Esophagus muscularis mucosa (tissue), 4 donors: ENCODE results near the gene CCND3.

Experiments
- CTCF ChIP-seq, 3 experiments: fragments of 200-600 bp in 2 of 3; fragments of 450-650 bp in 1 of 3; sonication (generic) in 2 of 3; IDR thresholded peaks; one replicate each; pipeline ENCODE4 v1.5.1; 2017 to 2019; ENCODE audit warnings: antibody characterized with exemption in 3 of 3, mild to moderate bottlenecking in 2 of 3, moderate library complexity in 1 of 3
- EP300 ChIP-seq: sonication (generic); formaldehyde crosslinking; IDR thresholded peaks from one replicate; pipeline ENCODE4 v1.6.1; 2017; ENCODE audit warnings: antibody characterized with exemption
- POLR2A ChIP-seq: fragments of 450-650 bp; IDR thresholded peaks from one replicate; pipeline ENCODE4 v1.6.1; 2017; ENCODE audit warnings: antibody characterized with exemption, moderate library complexity, mild to moderate bottlenecking, low read depth
- POLR2AphosphoS5 ChIP-seq, 2 donors: sonication (generic); formaldehyde crosslinking; IDR thresholded peaks; one replicate each; pipeline ENCODE4 v1.6.1; 2017; ENCODE audit warnings: antibody characterized with exemption in 2 of 2

GRCh38 chr6:41920921-41921711, 20.5 kb downstream of the CCND3 start, which contains the start of the genes BYSL and MED20:
- TF ChIP-seq CTCF (IDR thresholded peaks at IDR 0.05), result peak; percentile 98 to 99 (median 99)
- peak; percentile 91 to 97 for TF ChIP-seq POLR2AphosphoS5 (IDR thresholded peaks at IDR 0.05)
- TF ChIP-seq POLR2A, result peak; percentile 76
- TF ChIP-seq EP300, result no peak
